Endothelial cell of umbilical vein (primary cell): ENCODE results near the gene FBXL2. TPM values are rescaled to one million over a fixed set of nuclear protein-coding genes. Genes with fewer than 3 reads are reported as not detected.

Experiments
- BruUV-seq: library from RNA; stranded (reverse); fragments of 400-500 nt; replicated peaks from 2 replicates; lab custom pipeline; 2021; lab: Mats Ljungman, UMichigan
- CTCF ChIA-PET: fragments of 300-600, 350-600 bp; sonication (Branson Sonifier 250); formaldehyde crosslinking; loops from one replicate; lab custom pipeline; 2021; ENCODE audit warnings: antibody characterized with exemption, inconsistent platforms; lab: Charles Lee
- POLR2A ChIA-PET: fragments of 300-600, 350-600 bp; sonication (Branson Sonifier 250); formaldehyde crosslinking; loops from one replicate; lab custom pipeline; 2021; ENCODE audit warnings: antibody characterized with exemption, inconsistent platforms; lab: Charles Lee
- DNase-seq: peaks from one replicate; pipeline ENCODE4 v3.0.0-alpha.2; 2011; ENCODE audit warnings: low read depth, low spot score
- FAIRE-seq: peaks from 2 replicates; lab custom pipeline; 2011; peaks lifted over from hg19 to GRCh38; lab: Jason Lieb, UNC
- H2AFZ ChIP-seq: 2 replicates; pipeline ENCODE4 v1.6.0; 2012; ENCODE audit warnings: low read depth, low read length, control low read depth, inconsistent platforms
- H3K27ac ChIP-seq: 2 replicates; pipeline ENCODE4 v1.5.1; 2011; ENCODE audit warnings: low read depth, mild to moderate bottlenecking, control low read depth, low read length, moderate library complexity; ENCODE audit not compliant: insufficient read depth
- H3K27me3 ChIP-seq, 2 experiments: 2 replicates each; pipeline versions ENCODE4 v1.6.0 to v1.6.1; 2011; ENCODE audit warnings: low read length in 2 of 2, mixed read lengths in 1 of 2; ENCODE audit not compliant: control insufficient read depth in 2 of 2, insufficient read depth in 2 of 2
- H3K36me3 ChIP-seq, 2 experiments: 2 replicates in 1 of 2; 3 replicates in 1 of 2; pipeline ENCODE4 v1.5.1; 2011; ENCODE audit warnings: low read length in 2 of 2, mild to moderate bottlenecking in 1 of 2, moderate library complexity in 1 of 2; ENCODE audit not compliant: control insufficient read depth in 2 of 2, insufficient read depth in 2 of 2; ENCODE audit errors: extremely low read depth in 1 of 2
- H3K4me1 ChIP-seq: 3 replicates; pipeline ENCODE4 v1.5.1; 2011; ENCODE audit warnings: mild to moderate bottlenecking, low read length; ENCODE audit not compliant: control insufficient read depth, insufficient read depth; ENCODE audit errors: extremely low read depth
- H3K4me2 ChIP-seq: 2 replicates; pipeline ENCODE4 v1.6.1; 2011; ENCODE audit warnings: low read length, control low read depth, mixed read lengths; ENCODE audit not compliant: insufficient read depth
- H3K4me3 ChIP-seq, 3 experiments: fragments of 200-600 bp in 1 of 3; sonication (generic), shearing (Covaris generic) in 1 of 3; replicated peaks in 1 of 3; 2 replicates each; pipeline ENCODE4 v1.5.1; 2011 to 2016; ENCODE audit warnings: control low read depth in 3 of 3, low read length in 3 of 3, mild to moderate bottlenecking in 2 of 3, inconsistent platforms in 1 of 3, low read depth in 1 of 3, moderate library complexity in 1 of 3; ENCODE audit not compliant: insufficient read depth in 1 of 3
- H3K79me2 ChIP-seq: 2 replicates; pipeline ENCODE4 v1.6.0; 2012; ENCODE audit warnings: low read length, inconsistent platforms; ENCODE audit not compliant: control insufficient read depth, insufficient read depth
- H3K9ac ChIP-seq: replicated peaks from 2 replicates; pipeline ENCODE3; 2011; ENCODE audit warnings: low read length, control low read depth; ENCODE audit not compliant: insufficient read depth; ENCODE audit errors: extremely low read depth
- H3K9me1 ChIP-seq: replicated peaks from 3 replicates; pipeline ENCODE4 v1.6.0; 2011; ENCODE audit warnings: mild to moderate bottlenecking, low read length; ENCODE audit not compliant: control insufficient read depth, insufficient read depth; ENCODE audit errors: extremely low read depth
- H3K9me3 ChIP-seq: replicated peaks from 2 replicates; pipeline ENCODE4 v1.5.1; 2012; ENCODE audit warnings: low read length, inconsistent platforms; ENCODE audit not compliant: control insufficient read depth, insufficient read depth
- H4K20me1 ChIP-seq: replicated peaks from 2 replicates; pipeline ENCODE3; 2011; ENCODE audit warnings: mild to moderate bottlenecking, low read length; ENCODE audit not compliant: control insufficient read depth, insufficient read depth; ENCODE audit errors: extremely low read depth
- CTCF ChIP-seq, 2 donors: IDR thresholded peaks; 1 replicate in 1 of 2; 2 replicates in 1 of 2; pipeline ENCODE4 v1.5.1; 2011; ENCODE audit warnings: low read length in 2 of 2, mild to moderate bottlenecking in 2 of 2, moderate library complexity in 2 of 2, control low read depth in 1 of 2, inconsistent platforms in 1 of 2, low read depth in 1 of 2; ENCODE audit not compliant: insufficient read depth in 1 of 2; ENCODE audit errors: extremely low read depth in 1 of 2
- EZH2 ChIP-seq: IDR thresholded peaks from 2 replicates; pipeline ENCODE4 v1.6.1; 2012; ENCODE audit warnings: borderline replicate concordance, low read depth, mild to moderate bottlenecking, moderate library complexity, low read length, inconsistent platforms; ENCODE audit not compliant: severe bottlenecking
- FOS ChIP-seq: IDR thresholded peaks from 2 replicates; pipeline ENCODE4 v1.6.1; 2011; ENCODE audit warnings: mild to moderate bottlenecking, low read length, moderate library complexity, borderline replicate concordance; ENCODE audit not compliant: insufficient read depth
- GATA2 ChIP-seq: IDR thresholded peaks from 2 replicates; pipeline ENCODE4 v1.7.0; 2011; ENCODE audit warnings: low read depth, mild to moderate bottlenecking, moderate library complexity, mixed read lengths, low read length; ENCODE audit not compliant: insufficient read length, insufficient read depth
- JUN ChIP-seq: IDR thresholded peaks from 2 replicates; pipeline ENCODE4 v1.6.1; 2011; ENCODE audit warnings: borderline replicate concordance, low read depth; ENCODE audit not compliant: insufficient read length, insufficient read depth
- MAX ChIP-seq: IDR thresholded peaks from 2 replicates; pipeline ENCODE4 v1.6.1; 2011; ENCODE audit not compliant: insufficient read depth, insufficient read length
- MYC ChIP-seq: IDR thresholded peaks from one replicate; pipeline ENCODE4 v1.6.1; 2011; ENCODE audit warnings: mild to moderate bottlenecking, low read depth, low read length
- POLR2A ChIP-seq: IDR thresholded peaks from 2 replicates; pipeline ENCODE4 v1.6.1; 2012; ENCODE audit warnings: low read depth, mild to moderate bottlenecking, control low read depth, low read length
- POLR2AphosphoS5 ChIP-seq: IDR thresholded peaks from 2 replicates; pipeline ENCODE4 v1.6.1; 2012; ENCODE audit warnings: low read depth, mild to moderate bottlenecking, control low read depth, low read length, moderate library complexity; ENCODE audit not compliant: insufficient read depth
- dilution Hi-C: fragments of 300-500 bp; cut with MboI; formaldehyde crosslinking; loops from one replicate; pipeline ENCODE4 v1.15.0; 2019; ENCODE audit warnings: low sequenced_read_pairs; ENCODE audit not compliant: extremely low pct_ligation_motif_present
- intact Hi-C: fragments of 100-400 bp; cut with micrococcal nuclease; formaldehyde crosslinking; loops from one replicate; pipeline ENCODE4 v1.10.0; 2022
- polyA plus RNA-seq, 4 experiments: library from polyadenylated mRNA; depleted of rRNA in 3 of 4; stranded (reverse) in 3 of 4; unstranded in 1 of 4; fragments of >200 nt; gene quantifications; 2 replicates each; pipeline versions ENCODE4 v1.2.1 to v1.2.3, GENCODE V29; 2011 to 2012; ENCODE audit warnings: missing spikeins in 1 of 4
- total RNA-seq: library from RNA; stranded (reverse); gene quantifications from 2 replicates; pipeline ENCODE4 v1.2.3, GENCODE V29; 2021

Gene FBXL2
- total and polyA plus RNA-seq, 2 donors (not counting 3 experiments of a cell fraction or from before 2014, with no cell fraction given) = 21.7 to 44.7 TPM

GRCh38 chr3:33392144-33392543, 114.9 kb downstream of the FBXL2 start:
- Histone ChIP-seq H3K4me3 (no peak overlapping the region), H3K9ac (peak overlapping the region; percentile 1), H3K9me1 (no peaks in the 10 kb centered on the region), H3K79me2 (peaks cover 16% of the 10 kb centered on the region), H3K36me3 (peaks cover 17 to 42% of the 10 kb centered on the region in 2 experiments), H3K27me3 (no peaks in the 10 kb centered on the region), H3K9me3 (no peaks in the 10 kb centered on the region), H2AFZ (no peak overlapping the region), H3K4me1 (peaks cover 46% of the 10 kb centered on the region), H4K20me1 (no peaks in the 10 kb centered on the region), H3K4me2 (peak overlapping the region; percentile 2), H3K27ac (peak overlapping the region; percentile 48)
- TF ChIP-seq MAX (no peak), POLR2A (no peak), GATA2 (no peak), MYC (no peak), POLR2AphosphoS5 (no peak), EZH2 (no peak), FOS (no peak), JUN (no peak), CTCF (IDR thresholded peaks at IDR 0.05; ENCODE audit: extremely low read depth in 1 of 2, insufficient read depth in 1 of 2, low read depth in 1 of 2, low read length in 2 of 2) (no peak)
- CTCF ChIA-PET = no interaction called here
- DNase-seq = no peak
- no peak for FAIRE-seq
- dilution Hi-C loops = no loop called here
- no TSS peak for BruUV-seq
- POLR2A ChIA-PET = no interaction called here
- intact Hi-C loops = loop anchor here (2.0 to 5.0 kb wide), 3 partner anchors 49 to 395 kb away; partner anchors contain the start of genes CLASP2 and UBP1
